Esophagus mucosa (tissue), 1 donor: Measurements from ENCODE around the gene NID1. TPM values are rescaled to one million over a fixed set of nuclear protein-coding genes. Genes with fewer than 3 reads are reported as not detected.
"Not testable (repeated sequence)": the region's sequence is repeated elsewhere in the genome, so short reads cannot be mapped to it uniquely, and the experiment has no call there.

Experiments used
- ATAC-seq: fragments of 200-7000 bp; cut with Tn5 transposase; one replicate; pipeline ENCODE4 v1.9.1; 2020
- total RNA-seq: library from RNA; stranded (reverse); gene quantifications from one replicate; pipeline ENCODE4 v1.2.4, GENCODE V29; 2023
- donor health status: DM: yes; HTN: yes; CAD: no.

Gene NID1
- total RNA-seq, 1 donor from 2014 or later = 5.3 TPM

DNA sequence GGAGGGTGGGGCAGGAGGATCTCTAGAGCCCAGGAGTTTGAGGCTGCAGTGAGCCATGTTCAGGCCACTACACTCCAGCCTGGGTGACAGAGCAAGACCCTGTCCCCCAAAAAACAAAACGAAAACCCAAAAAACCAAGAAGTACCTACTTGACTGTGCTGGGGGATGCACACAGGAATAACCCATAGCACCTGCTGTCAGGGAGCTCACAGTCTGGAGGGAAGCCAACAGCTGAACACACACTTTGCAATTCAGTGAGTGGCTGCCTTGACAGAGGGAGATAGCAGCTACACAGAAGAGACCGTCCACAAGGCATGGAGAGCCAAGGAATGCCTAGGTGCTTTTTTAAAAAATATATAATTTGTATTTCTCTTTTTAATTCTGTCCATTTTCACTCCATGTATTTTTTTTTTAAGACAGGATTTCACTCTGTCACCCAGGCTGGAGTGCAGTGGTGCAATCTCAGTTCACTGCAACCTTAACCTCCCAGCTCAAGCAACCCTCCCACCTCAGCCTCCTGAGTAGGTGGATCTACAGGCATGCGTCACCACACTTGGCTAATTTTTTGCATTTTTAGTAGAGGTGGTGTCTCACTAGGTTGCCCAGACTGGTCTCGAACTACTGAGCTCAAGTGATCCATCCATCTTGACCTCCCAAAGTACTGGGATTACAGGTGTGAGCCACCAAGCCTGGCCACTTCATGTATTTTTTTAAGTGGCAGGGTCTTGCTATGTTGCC is 68.7 kb downstream of the NID1 start:
- ATAC-seq = no peak

GRCh38 chr1:235995511-235995910 is 69.4 kb downstream of the NID1 start:
- no peak for ATAC-seq

DNA sequence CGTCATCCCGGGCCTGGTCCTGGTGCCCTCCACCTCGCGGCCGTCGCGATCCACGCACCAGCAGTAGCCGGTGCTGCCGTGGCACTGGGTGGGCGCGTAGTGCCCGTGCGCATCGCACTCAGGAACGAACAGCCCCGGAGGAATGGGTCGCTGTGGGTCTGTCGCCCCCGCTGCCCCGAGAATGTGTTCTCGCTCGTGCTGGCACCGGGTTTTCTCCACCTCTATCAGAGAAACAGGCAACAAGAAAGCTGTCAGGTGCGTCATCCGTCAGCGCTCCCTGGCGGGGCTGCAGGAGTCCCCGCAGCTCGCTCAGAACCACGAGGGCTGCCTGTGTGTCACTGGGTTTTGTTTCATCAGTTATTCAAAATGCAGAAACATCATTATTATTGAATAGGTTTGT is 71.2 kb downstream of the NID1 start:
- no peak for ATAC-seq

- no peak for ATAC-seq
Observed at GRCh38 chr1:235992868-235993267, 72.0 kb downstream of the NID1 start.

DNA sequence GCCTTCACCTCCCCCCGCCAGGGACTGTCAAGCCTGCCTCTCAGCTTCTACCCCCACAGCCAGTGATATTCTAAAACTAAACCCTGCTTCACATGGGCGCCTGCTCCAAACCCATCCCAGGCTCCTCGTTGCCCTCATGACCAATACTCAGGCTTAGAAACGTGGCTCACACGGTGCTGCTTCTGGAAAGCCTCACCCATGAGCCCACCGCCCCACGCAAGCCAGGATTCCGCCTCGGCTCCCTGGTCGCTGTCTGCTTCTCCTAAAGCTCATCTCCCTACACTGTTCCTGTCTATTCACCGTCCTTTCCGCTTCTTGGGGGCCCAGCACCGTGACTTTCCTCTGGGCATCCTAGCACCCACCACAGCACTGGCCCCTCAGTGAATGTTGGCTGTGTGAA is 72.5 kb downstream of the NID1 start:
- no peak for ATAC-seq

- ATAC-seq = no peak
Observed at GRCh38 chr1:235990330-235990795, 74.5 kb downstream of the NID1 start.

- ATAC-seq = no peak
Observed at GRCh38 chr1:235989105-235989504, 75.8 kb downstream of the NID1 start.

GRCh38 chr1:235986869-235987268 is 78.0 kb downstream of the NID1 start:
- ATAC-seq = no peak

- no peak for ATAC-seq
Observed at GRCh38 chr1:235984041-235984825, 80.7 kb downstream of the NID1 start.

GRCh38 chr1:235980976-235981375 is 83.9 kb downstream of the NID1 start:
- no peak for ATAC-seq

DNA sequence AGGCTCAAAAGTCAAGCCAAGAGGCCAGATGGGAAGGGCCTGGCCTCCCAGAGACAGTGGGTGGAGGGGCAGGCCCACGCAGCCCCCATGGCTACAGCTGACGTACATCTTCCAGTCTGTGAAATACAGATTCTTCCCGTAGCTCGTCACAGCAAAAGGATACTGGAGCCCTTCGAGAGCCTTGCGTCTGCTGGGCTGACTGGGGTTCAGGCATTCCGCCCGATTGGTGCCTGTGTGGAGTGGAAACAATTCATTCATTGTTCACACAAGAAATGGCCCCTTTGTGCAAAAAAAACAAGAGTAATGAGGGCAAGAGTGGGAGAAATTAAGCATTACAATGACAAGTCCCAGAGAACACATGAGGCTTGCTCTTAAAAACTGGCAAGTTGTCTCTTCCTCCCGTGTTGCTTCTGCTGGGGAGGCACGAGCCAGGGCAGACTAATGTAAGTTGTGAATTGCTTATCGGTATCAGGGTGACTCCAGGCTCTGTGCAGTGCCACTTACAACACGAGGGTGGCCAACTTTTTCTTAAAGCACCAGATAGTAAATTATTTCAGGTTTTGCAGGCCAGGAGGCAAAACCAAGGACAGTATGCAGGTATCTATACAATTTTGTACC is 85.1 kb downstream of the NID1 start:
- ATAC-seq = no peak

- no peak for ATAC-seq
Observed at GRCh38 chr1:235979176-235979575, 85.7 kb downstream of the NID1 start.

- no peak for ATAC-seq
Observed at GRCh38 chr1:235976490-235976889, 88.4 kb downstream of the NID1 start.

DNA sequence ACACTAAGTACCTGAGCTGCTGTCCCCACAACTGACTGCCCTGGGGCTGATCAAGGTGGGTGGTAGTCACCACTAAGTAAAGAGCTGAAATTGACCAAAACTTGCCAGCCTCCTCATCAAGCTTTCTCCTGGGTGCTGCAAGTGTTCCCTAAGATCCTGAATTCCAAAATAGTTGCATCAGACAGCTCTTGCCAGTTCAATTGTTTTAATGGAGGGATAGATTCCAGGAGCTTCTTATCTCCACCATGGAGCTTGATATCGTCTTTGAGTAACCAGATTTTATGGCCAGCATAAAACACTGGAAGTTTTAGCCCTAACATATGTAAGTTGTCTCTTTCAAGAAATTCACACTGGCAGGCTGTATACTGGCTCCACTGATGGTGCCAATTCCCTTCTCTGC is 90.3 kb downstream of the NID1 start:
- no peak for ATAC-seq

- not testable (repeated sequence) for ATAC-seq
Observed at GRCh38 chr1:235972691-235973090, 92.2 kb downstream of the NID1 start.

DNA sequence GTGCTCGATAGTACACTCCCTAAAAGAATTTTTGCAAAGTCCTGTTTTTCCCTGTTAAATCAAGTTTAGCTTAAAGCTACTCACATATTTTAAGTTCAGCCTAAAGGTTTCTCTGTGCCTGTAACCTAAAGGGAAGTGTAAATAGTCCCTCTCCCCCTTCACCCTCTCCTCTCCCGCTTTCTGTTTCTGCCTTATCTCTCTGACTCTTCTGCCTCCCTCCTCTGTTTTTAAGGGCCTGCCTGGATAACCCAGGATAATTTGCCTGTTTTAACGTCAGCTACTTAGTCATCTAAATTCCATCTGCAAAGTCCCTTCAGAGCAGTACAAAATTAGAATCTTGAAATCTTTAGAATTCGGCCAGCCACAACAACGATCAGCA is 92.6 kb downstream of the NID1 start:
- peak; percentile 17 for ATAC-seq

- ATAC-seq = peak; percentile 99
Observed at GRCh38 chr1:235971571-235972310, 93.1 kb downstream of the NID1 start.

DNA sequence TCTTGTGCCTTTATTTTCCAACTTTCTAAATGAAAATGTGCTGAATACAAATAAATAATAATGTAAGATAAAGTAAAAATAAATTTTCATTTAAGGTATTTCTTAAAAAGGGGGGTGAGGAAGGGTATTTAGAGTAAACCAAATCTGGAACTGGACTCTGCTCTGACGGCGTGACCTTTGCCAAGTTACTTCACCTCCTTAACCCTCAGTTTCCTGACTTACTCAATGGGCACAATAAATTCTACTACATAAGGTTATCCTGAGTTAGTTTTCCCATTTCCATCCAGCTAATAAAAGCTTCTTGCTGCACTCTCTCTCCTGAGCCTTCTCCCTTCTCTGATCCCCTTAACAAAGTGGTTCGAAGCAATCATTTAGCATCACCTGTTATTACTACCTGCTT is 93.9 kb downstream of the NID1 start:
- ATAC-seq = no peak

DNA sequence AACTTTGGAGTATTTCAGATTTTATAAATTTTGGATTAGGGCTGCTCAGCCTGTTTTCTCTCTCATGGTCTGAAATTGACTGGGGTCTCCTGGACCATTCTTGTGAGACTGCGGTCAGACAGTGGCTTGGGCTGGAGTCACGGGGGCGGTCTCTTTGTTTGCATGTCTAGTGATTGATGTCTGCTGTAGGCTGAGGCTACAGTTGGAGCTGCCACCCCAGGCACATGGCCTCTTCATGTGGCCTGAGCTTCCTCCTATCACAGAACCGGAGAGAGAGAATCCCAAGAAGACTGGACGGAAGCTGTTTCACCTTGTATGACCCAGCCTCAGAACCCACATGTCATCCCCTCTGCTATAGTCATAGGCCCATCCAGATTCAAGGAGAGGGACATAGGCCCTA is 96.1 kb downstream of the NID1 start:
- ATAC-seq = no peak

- not testable (repeated sequence) for ATAC-seq
Observed at GRCh38 chr1:235966134-235966533, 98.8 kb downstream of the NID1 start.

GRCh38 chr1:235960809-235961208 is 104.1 kb downstream of the NID1 start:
- ATAC-seq = peak; percentile 92

DNA sequence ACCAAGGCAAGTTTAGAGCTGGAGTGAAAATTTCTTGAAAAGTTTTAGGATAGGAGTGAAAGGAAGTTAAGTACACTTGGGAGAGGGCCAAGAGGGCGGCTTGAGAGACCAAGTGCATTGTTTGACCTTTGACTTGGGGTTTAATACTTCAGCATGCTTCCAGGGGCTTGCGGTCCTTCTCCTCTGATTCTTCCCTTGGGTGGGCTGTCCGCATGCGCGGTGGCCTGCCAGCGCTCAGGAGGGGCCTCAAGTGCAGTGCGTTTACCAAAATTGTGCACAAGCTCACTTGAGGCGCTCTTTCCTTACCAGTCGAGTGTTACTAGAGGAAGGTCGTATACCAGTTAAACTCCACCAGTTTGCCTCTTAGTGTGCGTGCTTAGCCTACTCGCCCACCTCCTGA is 106.9 kb downstream of the NID1 start:
- no peak for ATAC-seq

DNA sequence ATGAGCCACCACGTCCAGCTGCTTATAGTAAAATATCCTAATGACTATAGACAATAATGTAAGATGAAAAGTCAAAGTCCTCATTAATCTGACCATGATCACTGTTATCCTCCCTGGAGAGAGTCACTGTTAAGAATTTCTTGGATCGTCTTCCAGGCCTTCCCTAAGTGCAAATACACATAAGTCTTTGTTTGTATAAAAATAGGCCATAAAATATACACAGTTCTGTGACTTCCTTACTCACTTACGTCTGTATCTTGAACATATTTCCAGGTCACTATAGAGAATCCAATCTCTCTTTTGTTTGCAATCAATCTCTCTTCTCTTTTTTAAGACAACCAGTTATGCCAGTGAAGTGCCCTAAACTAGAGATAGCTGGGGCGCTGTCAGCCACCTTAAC is 109.1 kb downstream of the NID1 start:
- ATAC-seq = no peak
